ENCODE data around the gene SIT1.
"Not testable (repeated sequence)": the region's sequence is repeated elsewhere in the genome, so short reads cannot be mapped to it uniquely, and the experiment has no call there.

SIT1 gene

GRCh38 chr9:35612843-35613242 lies 37.9 kb downstream of the SIT1 start:
- TF ChIP-seq POLR2AphosphoS5 (IDR thresholded peaks at IDR 0.05; ENCODE audit: low read depth), result no peak
- TF ChIP-seq GABPA (IDR thresholded peaks at IDR 0.05; ENCODE audit: low read depth), result no peak
- no peak for TF ChIP-seq SPI1 (IDR thresholded peaks at IDR 0.05; ENCODE audit: borderline replicate concordance, low read depth)
- no peak for TF ChIP-seq CTCF (IDR thresholded peaks at IDR 0.05; ENCODE audit: insufficient read depth, low read length)
- TF ChIP-seq REST (IDR thresholded peaks at IDR 0.05; ENCODE audit: insufficient replicate concordance, low read depth), result no peak
- Histone ChIP-seq H3K4me3 (replicated peaks; ENCODE audit: insufficient read depth, low read length) (no peak overlapping the region), H3K27me3 (ENCODE audit: insufficient read depth, poor library complexity, severe bottlenecking) (no peaks in the 10 kb centered on the region), H3K27ac (replicated peaks) (no peak overlapping the region)
- no peak for DNase-seq (ENCODE audit: low read depth in 1 of 2, low spot score in 1 of 2)

GRCh38 chr9:35612066-35612465 lies 38.7 kb downstream of the SIT1 start:
- not testable (repeated sequence) for H3K27ac ChIP-seq (replicated peaks); H3K27me3 ChIP-seq (ENCODE audit: insufficient read depth, poor library complexity, severe bottlenecking); DNase-seq (ENCODE audit: low read depth in 1 of 2, low spot score in 1 of 2); H3K4me3 ChIP-seq (replicated peaks; ENCODE audit: insufficient read depth, low read length)

GRCh38 chr9:35611230-35611797 lies 39.4 kb downstream of the SIT1 start:
- no peak overlapping the region for H3K4me3 ChIP-seq (replicated peaks; ENCODE audit: insufficient read depth, low read length)
- DNase-seq (ENCODE audit: low read depth in 1 of 2, low spot score in 1 of 2), result peak in 1 of 2 experiments; percentile 50
- no peak for TF ChIP-seq REST (IDR thresholded peaks at IDR 0.05; ENCODE audit: insufficient replicate concordance, low read depth)
- no peak for TF ChIP-seq GABPA (IDR thresholded peaks at IDR 0.05; ENCODE audit: low read depth)
- peak; percentile 38 for TF ChIP-seq CTCF (IDR thresholded peaks at IDR 0.05; ENCODE audit: insufficient read depth, low read length)
- no peak for TF ChIP-seq SPI1 (IDR thresholded peaks at IDR 0.05; ENCODE audit: borderline replicate concordance, low read depth)
- TF ChIP-seq POLR2AphosphoS5 (IDR thresholded peaks at IDR 0.05; ENCODE audit: low read depth), result no peak
- H3K27ac ChIP-seq (replicated peaks), result no peak overlapping the region
- H3K27me3 ChIP-seq (ENCODE audit: insufficient read depth, poor library complexity, severe bottlenecking), result no peaks in the 10 kb centered on the region

GRCh38 chr9:35609820-35610163 lies 40.9 kb downstream of the SIT1 start:
- TF ChIP-seq REST (IDR thresholded peaks at IDR 0.05; ENCODE audit: insufficient replicate concordance, low read depth), result no peak
- TF ChIP-seq GABPA (IDR thresholded peaks at IDR 0.05; ENCODE audit: low read depth), result no peak
- no peak for TF ChIP-seq SPI1 (IDR thresholded peaks at IDR 0.05; ENCODE audit: borderline replicate concordance, low read depth)
- no peak for TF ChIP-seq CTCF (IDR thresholded peaks at IDR 0.05; ENCODE audit: insufficient read depth, low read length)
- no peak for TF ChIP-seq POLR2AphosphoS5 (IDR thresholded peaks at IDR 0.05; ENCODE audit: low read depth)
- H3K4me3 ChIP-seq (replicated peaks; ENCODE audit: insufficient read depth, low read length), result no peak overlapping the region
- H3K27me3 ChIP-seq (ENCODE audit: insufficient read depth, poor library complexity, severe bottlenecking), result no peaks in the 10 kb centered on the region
- no peak overlapping the region for H3K27ac ChIP-seq (replicated peaks)
- no peak for DNase-seq (ENCODE audit: low read depth in 1 of 2, low spot score in 1 of 2)
